K562 (cell line): ENCODE measurements around the gene ENTPD8. TPM values are rescaled to one million over a fixed set of nuclear protein-coding genes. Genes with fewer than 3 reads are reported as not detected.

Experiments
- ARID1B ChIP-seq: fragments of 450-650 bp; IDR thresholded peaks from 2 replicates; pipeline ENCODE4 v1.6.1; 2016; ENCODE audit warnings: antibody characterized with exemption, mild to moderate bottlenecking, inconsistent platforms
- BRD4 ChIP-seq: fragments of 200-600 bp; sonication (generic); IDR thresholded peaks from 2 replicates; pipeline ENCODE4 v1.6.1; 2017; ENCODE audit warnings: inconsistent platforms
- CBX8 ChIP-seq: fragments of 200-600 bp; sonication (generic); IDR thresholded peaks from 2 replicates; pipeline ENCODE4 v1.6.1; 2012; ENCODE audit warnings: borderline replicate concordance, mixed run types, low read depth, mild to moderate bottlenecking, moderate library complexity, mixed read lengths, low read length, control low read depth, inconsistent platforms; ENCODE audit not compliant: poor library complexity, severe bottlenecking; ENCODE audit errors: extremely low read depth
- CGGBP1 ChIP-seq: fragments of 250-450 bp; sonication (Bioruptor Pico); IDR thresholded peaks from 2 replicates; pipeline ENCODE4 v1.9.0; 2021; ENCODE audit warnings: mild to moderate bottlenecking
- CREM ChIP-seq: IDR thresholded peaks from 2 replicates; pipeline ENCODE4 v1.6.1; 2014; ENCODE audit warnings: antibody characterized with exemption, low read depth
- MBD1 ChIP-seq: fragments of 250-450 bp; sonication (Bioruptor Pico); IDR thresholded peaks from 2 replicates; pipeline ENCODE4 v1.8.0; 2022; ENCODE audit warnings: inconsistent platforms
- MTA1 ChIP-seq: fragments of 450-650 bp; IDR thresholded peaks from 2 replicates; pipeline ENCODE4 v1.6.1; 2017; ENCODE audit warnings: borderline replicate concordance
- MYC ChIP-seq, 2 experiments: fragments of 250-450 bp in 1 of 2; sonication (Bioruptor Pico) in 1 of 2; IDR thresholded peaks; 2 replicates each; pipeline versions ENCODE4 v1.5.1 to v1.6.1; 2012 to 2021; ENCODE audit warnings: low read depth in 2 of 2, borderline replicate concordance in 1 of 2, improper control_type of control experiment in 1 of 2, low read length in 1 of 2, mild to moderate bottlenecking in 1 of 2, moderate library complexity in 1 of 2
- NEUROD1 ChIP-seq: fragments of 150-350 bp; IDR thresholded peaks from 2 replicates; pipeline ENCODE4 v1.6.1; 2014; ENCODE audit warnings: borderline replicate concordance, low read length, low read depth; ENCODE audit not compliant: partially characterized antibody
- NFRKB ChIP-seq: fragments of 450-650 bp; IDR thresholded peaks from 2 replicates; pipeline ENCODE4 v1.6.1; 2016; ENCODE audit warnings: low read depth
- NFXL1 ChIP-seq: fragments of 450-650 bp; formaldehyde crosslinking; IDR thresholded peaks from 2 replicates; pipeline ENCODE4 v1.4.0; 2021; ENCODE audit warnings: mild to moderate bottlenecking
- NR2C2 ChIP-seq, 2 experiments: fragments of 200-800 bp in 1 of 2; sonication (Bioruptor generic) in 1 of 2; sonication (generic) in 1 of 2; formaldehyde crosslinking in 1 of 2; IDR thresholded peaks; 2 replicates each; pipeline versions ENCODE4 v1.6.1 to v1.8.0; 2016 to 2022; ENCODE audit warnings: mild to moderate bottlenecking in 1 of 2, missing compliant biosample characterization in 1 of 2, missing genetic modification characterization in 1 of 2, missing genetic modification reagents in 1 of 2
- PHB2 ChIP-seq: fragments of 450-650 bp; IDR thresholded peaks from 2 replicates; pipeline ENCODE4 v1.6.1; 2017; ENCODE audit warnings: low read depth
- POLR2G ChIP-seq: fragments of 200-400 bp; formaldehyde crosslinking; IDR thresholded peaks from 2 replicates; pipeline ENCODE4 v1.6.1; 2017; ENCODE audit warnings: low read depth, mild to moderate bottlenecking, antibody characterized with exemption, low read length, moderate library complexity
- RBFOX2 ChIP-seq: fragments of 200-400 bp; formaldehyde crosslinking; IDR thresholded peaks from 2 replicates; pipeline ENCODE4 v1.6.1; 2017; ENCODE audit warnings: low read depth, mild to moderate bottlenecking, low read length, moderate library complexity
- SMAD4 ChIP-seq: fragments of 250-450 bp; sonication (Bioruptor Pico); conservative IDR thresholded peaks from 2 replicates; pipeline ENCODE4 v1.8.0; 2021; ENCODE audit warnings: inconsistent platforms, mild to moderate bottlenecking, moderate library complexity
- SOX6 ChIP-seq: fragments of 450-650 bp; IDR thresholded peaks from 2 replicates; pipeline ENCODE4 v1.6.1; 2014; ENCODE audit warnings: mild to moderate bottlenecking
- ZBTB33 ChIP-seq: sonication (generic); formaldehyde crosslinking; IDR thresholded peaks from 2 replicates; pipeline ENCODE4 v1.8.1; 2023; ENCODE audit warnings: mild to moderate bottlenecking, missing genetic modification reagents
- ZBTB5 ChIP-seq: fragments of 450-650 bp; IDR thresholded peaks from 2 replicates; pipeline ENCODE4 v1.6.1; 2017; ENCODE audit warnings: antibody characterized with exemption
- ZNF263 ChIP-seq: sonication (generic); formaldehyde crosslinking; IDR thresholded peaks from 2 replicates; pipeline ENCODE4 v1.8.0; 2022; ENCODE audit warnings: mild to moderate bottlenecking, missing genetic modification reagents, borderline replicate concordance
- polyA plus RNA-seq, 8 experiments: library from polyadenylated mRNA; depleted of rRNA in 4 of 8; stranded (reverse) in 5 of 8; unstranded in 3 of 8; fragments of >200 nt; fragmentation: Nextera tagmentation in 2 of 8; fragmentation: Illumina TruSeq in 1 of 8; extraction: Ambion mirVana in 2 of 8; extraction: Trizol in 1 of 8; gene quantifications; 2 replicates each; pipeline versions ENCODE4 v1.2.1 to v1.2.3, GENCODE V29; 2011 to 2014; ENCODE audit warnings: inconsistent platforms in 1 of 8, missing spikeins in 1 of 8
- total RNA-seq, 7 experiments: library from RNA; depleted of rRNA in 6 of 7; stranded (reverse); fragments of >200 nt in 6 of 7; fragmentation: Illumina TruSeq in 2 of 7; extraction: Trizol in 2 of 7; gene quantifications; 2 replicates each; pipeline versions ENCODE4 v1.2.1 to v1.2.3, GENCODE V29; 2011 to 2021; ENCODE audit warnings: low replicate concordance in 1 of 7

ENTPD8 gene
- total and polyA plus RNA-seq, 9 of the 15 experiments (the other 6 are each of a cell fraction or from before 2014, with no cell fraction given) = 0.06 to 0.27 (median 0.19) TPM; not detected in 5

- TF ChIP-seq ZNF263 (CRISPR knock-in tag) = no peak
- no peak for TF ChIP-seq NFXL1 (CRISPR knock-in tag)
- peak; percentile 59; the same call in 1 of the 2 replicates for TF ChIP-seq SMAD4 (CRISPR knock-in tag)
- peak; percentile 38 for TF ChIP-seq NEUROD1
- TF ChIP-seq ZBTB5 = no peak
- no peak for TF ChIP-seq MYC (IDR thresholded peaks at IDR 0.05; ENCODE audit: low read depth, low read length)
- no peak for TF ChIP-seq MYC (CRISPR knock-in tag; IDR thresholded peaks at IDR 0.05; ENCODE audit: borderline replicate concordance, low read depth)
- TF ChIP-seq PHB2 = no peak
- TF ChIP-seq CBX8 = no peak
- TF ChIP-seq NR2C2 (CRISPR knock-in tag; IDR thresholded peaks at IDR 0.05) = no peak
- peak; percentile 46; the same call in 1 of the 2 replicates for TF ChIP-seq NR2C2 (tag; IDR thresholded peaks at IDR 0.05)
- TF ChIP-seq CGGBP1 (CRISPR knock-in tag) = no peak
- no peak for TF ChIP-seq ZBTB33
- no peak for TF ChIP-seq MBD1 (CRISPR knock-in tag)
- no peak for TF ChIP-seq SOX6
- no peak for TF ChIP-seq BRD4
- TF ChIP-seq MTA1 = no peak
- TF ChIP-seq POLR2G = peak; percentile 68
- peak; percentile 71 for TF ChIP-seq CREM
- TF ChIP-seq RBFOX2 = peak; percentile 71
- TF ChIP-seq NFRKB = no peak
- TF ChIP-seq ARID1B = peak; percentile 68; the same call in 1 of the 2 replicates
Observed at GRCh38 chr9:137435980-137436760, 5.0 kb downstream of the ENTPD8 start (continued).
